ENCODE results near the gene PRKAG3. TPM values are rescaled to one million over a fixed set of nuclear protein-coding genes. Genes with fewer than 3 reads are reported as not detected.

Gene PRKAG3
- total and polyA plus RNA-seq, 2 experiments from 2014 or later = not detected

DNA sequence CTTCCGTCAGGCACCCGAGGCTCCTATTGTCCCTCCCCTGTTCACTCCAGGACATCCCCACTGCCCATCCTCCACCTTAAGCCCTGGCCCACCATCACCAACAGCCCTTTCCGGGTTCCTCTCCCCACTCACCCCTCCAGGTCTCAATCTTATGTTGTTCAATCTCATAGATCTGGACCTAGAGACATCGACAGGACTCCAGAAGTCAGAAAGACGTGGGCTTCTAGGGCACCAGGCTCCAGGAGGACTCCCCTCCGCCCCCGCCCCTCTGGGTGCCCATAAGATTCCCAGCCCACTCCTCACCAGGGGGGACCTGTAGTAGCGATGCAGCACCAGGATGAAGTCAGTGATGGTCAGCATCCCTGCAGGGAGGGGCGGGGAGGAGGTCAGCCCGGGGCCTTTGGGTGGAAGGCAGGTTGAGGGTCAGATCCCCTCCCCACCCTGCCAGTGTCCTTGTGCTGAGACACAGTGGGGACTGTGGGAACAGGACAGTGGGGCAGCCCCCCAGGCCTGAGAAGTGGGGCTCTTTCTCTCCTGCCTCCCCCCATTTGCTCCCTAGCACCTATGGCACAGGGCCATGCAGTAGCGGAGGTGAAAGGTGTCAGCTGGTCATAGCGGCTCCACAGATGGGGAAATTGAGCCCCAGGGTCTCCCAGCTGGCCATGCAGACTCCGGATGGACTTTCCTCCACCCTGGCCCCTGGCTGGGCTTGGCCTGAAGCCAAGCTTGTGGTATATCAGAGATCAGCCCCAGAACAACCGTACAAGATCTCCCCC lies 3.7 kb downstream of the PRKAG3 start (continued):
- TF ChIP-seq, protein P1, sequence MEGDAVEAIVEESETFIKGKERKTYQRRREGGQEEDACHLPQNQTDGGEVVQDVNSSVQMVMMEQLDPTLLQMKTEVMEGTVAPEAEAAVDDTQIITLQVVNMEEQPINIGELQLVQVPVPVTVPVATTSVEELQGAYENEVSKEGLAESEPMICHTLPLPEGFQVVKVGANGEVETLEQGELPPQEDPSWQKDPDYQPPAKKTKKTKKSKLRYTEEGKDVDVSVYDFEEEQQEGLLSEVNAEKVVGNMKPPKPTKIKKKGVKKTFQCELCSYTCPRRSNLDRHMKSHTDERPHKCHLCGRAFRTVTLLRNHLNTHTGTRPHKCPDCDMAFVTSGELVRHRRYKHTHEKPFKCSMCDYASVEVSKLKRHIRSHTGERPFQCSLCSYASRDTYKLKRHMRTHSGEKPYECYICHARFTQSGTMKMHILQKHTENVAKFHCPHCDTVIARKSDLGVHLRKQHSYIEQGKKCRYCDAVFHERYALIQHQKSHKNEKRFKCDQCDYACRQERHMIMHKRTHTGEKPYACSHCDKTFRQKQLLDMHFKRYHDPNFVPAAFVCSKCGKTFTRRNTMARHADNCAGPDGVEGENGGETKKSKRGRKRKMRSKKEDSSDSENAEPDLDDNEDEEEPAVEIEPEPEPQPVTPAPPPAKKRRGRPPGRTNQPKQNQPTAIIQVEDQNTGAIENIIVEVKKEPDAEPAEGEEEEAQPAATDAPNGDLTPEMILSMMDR (conservative IDR thresholded peaks at IDR 0.05; ENCODE audit: low read depth in 2 of 2) = no peak
- TF ChIP-seq POLR2AphosphoS5 (IDR thresholded peaks at IDR 0.05; ENCODE audit: low read depth) = no peak

DNA sequence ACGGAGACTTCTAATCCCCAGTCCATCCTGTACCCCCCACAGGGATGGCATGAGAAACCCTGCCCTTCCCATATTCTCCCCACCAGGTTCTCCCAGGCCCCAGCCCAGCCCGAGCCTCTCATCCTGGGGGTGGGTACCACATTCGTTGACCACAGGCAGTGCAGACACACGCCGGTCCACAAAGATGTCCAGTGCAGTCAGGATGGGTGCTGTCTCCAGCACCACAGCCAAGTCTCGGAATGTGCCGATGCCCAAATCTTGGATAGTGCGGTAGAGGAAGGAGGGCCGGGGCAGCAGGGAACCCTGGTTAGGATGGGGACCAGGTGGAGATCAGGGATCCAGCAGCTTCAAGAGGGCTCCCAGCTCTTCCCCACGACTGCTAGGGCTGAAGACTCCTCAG lies 4.8 kb downstream of the PRKAG3 start:
- DNase-seq (ENCODE audit: low spot score) = no peak
- H3K36me3 ChIP-seq (ENCODE audit: insufficient read depth) = no peaks in the 10 kb centered on the region
- H3K9me3 Mint-ChIP-seq = no peaks in the 10 kb centered on the region
- H3K4me2 ChIP-seq = no peak overlapping the region
- H3K4me1 ChIP-seq (ENCODE audit: insufficient read depth) = no peaks in the 10 kb centered on the region
- no peak overlapping the region for H3K4me3 Mint-ChIP-seq
- H3K79me2 ChIP-seq (replicated peaks; ENCODE audit: insufficient read depth) = no peaks in the 10 kb centered on the region
- no peak overlapping the region for H3K27ac Mint-ChIP-seq
- no peak overlapping the region for H3K4me3 ChIP-seq
- no peaks in the 10 kb centered on the region for H3K36me3 Mint-ChIP-seq (ENCODE audit: low read depth)
- H3K27ac ChIP-seq (ENCODE audit: low read depth) = no peak overlapping the region
- H3F3A ChIP-seq (replicated peaks; ENCODE audit: low read depth) = no peaks in the 10 kb centered on the region
- peaks cover 8% of the 10 kb centered on the region for H3K4me1 Mint-ChIP-seq
- no peaks in the 10 kb centered on the region for H3K9me2 ChIP-seq (ENCODE audit: insufficient read depth)
- TF ChIP-seq ZNF114 (CRISPR knock-in tag; IDR thresholded peaks at IDR 0.05) (no peak), CREB1 (CRISPR knock-in tag; IDR thresholded peaks at IDR 0.05; ENCODE audit: low read depth) (no peak)
- ATAC-seq = no peak
- H3K27me3 Mint-ChIP-seq (ENCODE audit: insufficient read depth, low read depth, poor library complexity) = peaks cover 2% of the 10 kb centered on the region
- H4K20me1 ChIP-seq (replicated peaks; ENCODE audit: insufficient read depth) = no peaks in the 10 kb centered on the region
- H2AFZ ChIP-seq = no peak overlapping the region
- no peaks in the 10 kb centered on the region for H3K27me3 ChIP-seq (ENCODE audit: insufficient read depth)

DNA sequence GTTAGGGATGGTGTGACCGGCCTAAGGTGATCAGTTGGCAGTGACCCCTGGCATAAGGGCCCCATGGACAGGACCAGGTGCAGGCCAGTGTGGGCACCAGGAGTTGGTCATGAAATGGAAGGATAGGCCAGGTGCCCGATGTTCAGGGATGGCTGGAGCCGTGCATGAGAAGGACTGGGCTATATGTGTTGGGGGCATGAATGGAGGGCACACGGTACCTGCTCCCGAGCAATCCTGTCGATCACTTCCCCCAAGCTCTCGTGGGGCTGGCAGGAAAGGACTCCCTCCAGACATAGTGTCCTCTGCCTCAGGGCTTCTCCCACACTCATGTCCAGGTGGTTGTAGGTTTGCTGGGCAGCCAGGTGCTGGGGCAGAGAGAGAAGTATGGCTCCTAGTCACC lies 7.6 kb downstream of the PRKAG3 start:
- H3K4me1 ChIP-seq (ENCODE audit: insufficient read depth) = no peaks in the 10 kb centered on the region
- H3K4me2 ChIP-seq = no peak overlapping the region
- no peaks in the 10 kb centered on the region for H3K27me3 ChIP-seq (ENCODE audit: insufficient read depth)
- H4K20me1 ChIP-seq (replicated peaks; ENCODE audit: insufficient read depth) = no peaks in the 10 kb centered on the region
- no peaks in the 10 kb centered on the region for H3K9me2 ChIP-seq (ENCODE audit: insufficient read depth)
- H3K36me3 Mint-ChIP-seq (ENCODE audit: low read depth) = no peaks in the 10 kb centered on the region
- no peak for DNase-seq (ENCODE audit: low spot score)
- H3K79me2 ChIP-seq (replicated peaks; ENCODE audit: insufficient read depth) = no peaks in the 10 kb centered on the region
- no peak overlapping the region for H3K27ac Mint-ChIP-seq
- H3K4me1 Mint-ChIP-seq = peaks cover 13% of the 10 kb centered on the region
- peaks cover 5% of the 10 kb centered on the region for H3K27me3 Mint-ChIP-seq (ENCODE audit: insufficient read depth, low read depth, poor library complexity)
- H2AFZ ChIP-seq = no peak overlapping the region
- H3K4me3 Mint-ChIP-seq = no peak overlapping the region
- H3F3A ChIP-seq (replicated peaks; ENCODE audit: low read depth) = no peaks in the 10 kb centered on the region
- no peak overlapping the region for H3K4me3 ChIP-seq
- no peak overlapping the region for H3K27ac ChIP-seq (ENCODE audit: low read depth)
- no peak for ATAC-seq
- H3K9me3 Mint-ChIP-seq = no peaks in the 10 kb centered on the region
- H3K36me3 ChIP-seq (ENCODE audit: insufficient read depth) = no peaks in the 10 kb centered on the region
- TF ChIP-seq JUNB (IDR thresholded peaks at IDR 0.05; ENCODE audit: unreplicated experiment) = no peak
- TF ChIP-seq CREB1 (CRISPR knock-in tag; IDR thresholded peaks at IDR 0.05; ENCODE audit: low read depth) = no peak
- TF ChIP-seq ZNF114 (CRISPR knock-in tag; IDR thresholded peaks at IDR 0.05) = no peak
- TF ChIP-seq, protein P1 (conservative IDR thresholded peaks at IDR 0.05; ENCODE audit: low read depth in 2 of 2) = no peak
- TF ChIP-seq, protein P2, sequence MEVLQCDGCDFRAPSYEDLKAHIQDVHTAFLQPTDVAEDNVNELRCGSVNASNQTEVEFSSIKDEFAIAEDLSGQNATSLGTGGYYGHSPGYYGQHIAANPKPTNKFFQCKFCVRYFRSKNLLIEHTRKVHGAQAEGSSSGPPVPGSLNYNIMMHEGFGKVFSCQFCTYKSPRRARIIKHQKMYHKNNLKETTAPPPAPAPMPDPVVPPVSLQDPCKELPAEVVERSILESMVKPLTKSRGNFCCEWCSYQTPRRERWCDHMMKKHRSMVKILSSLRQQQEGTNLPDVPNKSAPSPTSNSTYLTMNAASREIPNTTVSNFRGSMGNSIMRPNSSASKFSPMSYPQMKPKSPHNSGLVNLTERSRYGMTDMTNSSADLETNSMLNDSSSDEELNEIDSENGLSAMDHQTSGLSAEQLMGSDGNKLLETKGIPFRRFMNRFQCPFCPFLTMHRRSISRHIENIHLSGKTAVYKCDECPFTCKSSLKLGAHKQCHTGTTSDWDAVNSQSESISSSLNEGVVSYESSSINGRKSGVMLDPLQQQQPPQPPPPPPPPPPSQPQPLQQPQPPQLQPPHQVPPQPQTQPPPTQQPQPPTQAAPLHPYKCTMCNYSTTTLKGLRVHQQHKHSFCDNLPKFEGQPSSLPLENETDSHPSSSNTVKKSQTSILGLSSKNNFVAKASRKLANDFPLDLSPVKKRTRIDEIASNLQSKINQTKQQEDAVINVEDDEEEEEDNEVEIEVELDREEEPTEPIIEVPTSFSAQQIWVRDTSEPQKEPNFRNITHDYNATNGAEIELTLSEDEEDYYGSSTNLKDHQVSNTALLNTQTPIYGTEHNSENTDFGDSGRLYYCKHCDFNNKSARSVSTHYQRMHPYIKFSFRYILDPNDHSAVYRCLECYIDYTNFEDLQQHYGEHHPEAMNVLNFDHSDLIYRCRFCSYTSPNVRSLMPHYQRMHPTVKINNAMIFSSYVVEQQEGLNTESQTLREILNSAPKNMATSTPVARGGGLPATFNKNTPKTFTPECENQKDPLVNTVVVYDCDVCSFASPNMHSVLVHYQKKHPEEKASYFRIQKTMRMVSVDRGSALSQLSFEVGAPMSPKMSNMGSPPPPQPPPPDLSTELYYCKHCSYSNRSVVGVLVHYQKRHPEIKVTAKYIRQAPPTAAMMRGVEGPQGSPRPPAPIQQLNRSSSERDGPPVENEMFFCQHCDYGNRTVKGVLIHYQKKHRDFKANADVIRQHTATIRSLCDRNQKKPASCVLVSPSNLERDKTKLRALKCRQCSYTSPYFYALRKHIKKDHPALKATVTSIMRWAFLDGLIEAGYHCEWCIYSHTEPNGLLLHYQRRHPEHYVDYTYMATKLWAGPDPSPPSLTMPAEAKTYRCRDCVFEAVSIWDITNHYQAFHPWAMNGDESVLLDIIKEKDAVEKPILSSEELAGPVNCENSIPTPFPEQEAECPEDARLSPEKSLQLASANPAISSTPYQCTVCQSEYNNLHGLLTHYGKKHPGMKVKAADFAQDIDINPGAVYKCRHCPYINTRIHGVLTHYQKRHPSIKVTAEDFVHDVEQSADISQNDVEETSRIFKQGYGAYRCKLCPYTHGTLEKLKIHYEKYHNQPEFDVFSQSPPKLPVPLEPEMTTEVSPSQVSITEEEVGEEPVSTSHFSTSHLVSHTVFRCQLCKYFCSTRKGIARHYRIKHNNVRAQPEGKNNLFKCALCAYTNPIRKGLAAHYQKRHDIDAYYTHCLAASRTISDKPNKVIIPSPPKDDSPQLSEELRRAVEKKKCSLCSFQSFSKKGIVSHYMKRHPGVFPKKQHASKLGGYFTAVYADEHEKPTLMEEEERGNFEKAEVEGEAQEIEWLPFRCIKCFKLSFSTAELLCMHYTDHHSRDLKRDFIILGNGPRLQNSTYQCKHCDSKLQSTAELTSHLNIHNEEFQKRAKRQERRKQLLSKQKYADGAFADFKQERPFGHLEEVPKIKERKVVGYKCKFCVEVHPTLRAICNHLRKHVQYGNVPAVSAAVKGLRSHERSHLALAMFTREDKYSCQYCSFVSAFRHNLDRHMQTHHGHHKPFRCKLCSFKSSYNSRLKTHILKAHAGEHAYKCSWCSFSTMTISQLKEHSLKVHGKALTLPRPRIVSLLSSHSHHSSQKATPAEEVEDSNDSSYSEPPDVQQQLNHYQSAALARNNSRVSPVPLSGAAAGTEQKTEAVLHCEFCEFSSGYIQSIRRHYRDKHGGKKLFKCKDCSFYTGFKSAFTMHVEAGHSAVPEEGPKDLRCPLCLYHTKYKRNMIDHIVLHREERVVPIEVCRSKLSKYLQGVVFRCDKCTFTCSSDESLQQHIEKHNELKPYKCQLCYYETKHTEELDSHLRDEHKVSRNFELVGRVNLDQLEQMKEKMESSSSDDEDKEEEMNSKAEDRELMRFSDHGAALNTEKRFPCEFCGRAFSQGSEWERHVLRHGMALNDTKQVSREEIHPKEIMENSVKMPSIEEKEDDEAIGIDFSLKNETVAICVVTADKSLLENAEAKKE (CRISPR knock-in tag; IDR thresholded peaks at IDR 0.05) = no peak
- no peak for TF ChIP-seq ZNF331 (CRISPR knock-in tag; IDR thresholded peaks at IDR 0.05; ENCODE audit: low read depth)
